GM18508 (cell line): ENCODE data around the gene CFAP46.
"Not testable (repeated sequence)": the region's sequence is repeated elsewhere in the genome, so short reads cannot be mapped to it uniquely, and the experiment has no call there.

Experiments used
- ATAC-seq: cut with Tn5 transposase; IDR thresholded peaks from one replicate; pipeline ENCODE4 v1.9.1; 2021; ENCODE audit warnings: moderate number of reproducible peaks; ENCODE audit not compliant: insufficient read depth, unreplicated experiment

Gene CFAP46

DNA sequence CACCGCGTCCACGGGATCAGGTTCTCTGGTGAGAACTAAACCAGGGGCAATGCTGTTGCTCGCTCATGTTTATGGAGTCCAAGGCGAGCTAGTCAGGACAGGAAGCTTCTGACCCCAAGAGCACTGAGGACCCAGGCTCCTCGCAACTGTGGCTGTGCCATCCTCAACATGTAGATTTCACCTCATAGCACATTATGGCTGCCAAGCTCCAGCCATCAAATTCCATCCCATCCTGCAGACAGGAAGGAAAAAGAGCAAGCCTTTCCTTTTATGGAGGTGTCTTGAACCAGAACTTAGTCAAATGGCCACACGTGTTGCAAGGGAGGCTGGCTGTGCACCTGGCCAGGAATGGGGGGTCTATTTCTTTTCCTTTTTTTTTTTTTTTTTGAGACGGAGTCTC lies 140.3 kb downstream of the CFAP46 start:
- no peak for ATAC-seq

DNA sequence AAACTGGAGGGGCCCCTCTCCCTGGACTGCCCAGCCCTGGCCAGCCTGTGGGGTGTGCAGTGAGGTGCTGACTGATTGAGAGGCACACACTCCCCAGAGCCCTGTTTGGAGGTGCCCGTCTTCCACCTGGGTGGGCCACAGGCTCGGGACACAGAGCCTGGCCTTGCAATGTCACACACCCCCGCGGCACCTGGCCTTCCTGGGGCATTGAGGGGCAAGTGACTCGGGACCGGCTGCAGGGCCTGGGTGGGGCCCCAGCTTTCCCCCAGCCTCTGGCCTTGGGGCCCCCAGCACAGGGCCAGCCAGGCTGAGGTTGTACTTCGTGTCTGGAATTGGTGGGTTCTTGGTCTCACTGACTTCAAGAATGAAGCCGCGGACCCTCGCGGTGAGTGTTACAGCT lies 142.5 kb downstream of the CFAP46 start:
- no peak for ATAC-seq

DNA sequence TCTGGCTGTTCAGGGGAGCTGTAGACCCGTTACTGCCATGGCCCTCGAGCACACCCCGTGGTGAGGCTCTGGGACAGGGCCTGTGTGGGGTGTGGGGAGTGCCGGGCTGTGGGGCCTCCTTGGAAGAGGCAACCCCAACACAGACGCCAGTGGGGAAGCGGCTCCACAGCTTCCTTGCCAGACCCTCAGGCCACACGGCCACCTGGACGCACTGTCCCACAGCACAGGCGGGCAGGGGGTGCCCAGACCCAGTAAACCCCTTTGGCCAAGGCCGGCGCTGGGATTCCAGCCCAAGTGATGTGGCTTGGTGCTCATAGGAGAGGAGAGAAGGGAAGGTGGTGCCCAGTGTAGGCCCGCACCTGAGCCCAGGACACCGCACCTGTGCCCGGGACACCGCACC lies 143.5 kb downstream of the CFAP46 start:
- no peak for ATAC-seq

DNA sequence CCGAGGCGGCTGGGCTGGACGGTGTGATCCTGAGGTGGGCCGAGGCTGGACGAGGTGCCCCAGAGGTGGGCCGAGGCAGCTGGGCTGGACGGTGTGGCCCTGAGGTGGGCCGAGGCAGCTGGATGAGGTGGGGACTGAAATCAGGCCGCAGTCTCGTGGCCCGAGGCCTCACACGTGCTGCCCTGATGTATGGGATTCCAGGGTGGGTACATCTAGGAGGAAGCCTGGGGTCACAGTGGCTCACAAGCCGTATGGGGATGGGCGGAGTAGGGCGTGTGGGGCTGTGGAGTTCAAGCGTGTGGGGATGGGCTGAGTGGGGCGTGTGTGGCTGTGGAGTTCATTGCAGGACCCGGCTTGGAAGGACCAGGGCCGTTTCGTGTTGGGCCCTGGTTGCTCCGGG lies 144.0 kb downstream of the CFAP46 start:
- ATAC-seq, result no peak

DNA sequence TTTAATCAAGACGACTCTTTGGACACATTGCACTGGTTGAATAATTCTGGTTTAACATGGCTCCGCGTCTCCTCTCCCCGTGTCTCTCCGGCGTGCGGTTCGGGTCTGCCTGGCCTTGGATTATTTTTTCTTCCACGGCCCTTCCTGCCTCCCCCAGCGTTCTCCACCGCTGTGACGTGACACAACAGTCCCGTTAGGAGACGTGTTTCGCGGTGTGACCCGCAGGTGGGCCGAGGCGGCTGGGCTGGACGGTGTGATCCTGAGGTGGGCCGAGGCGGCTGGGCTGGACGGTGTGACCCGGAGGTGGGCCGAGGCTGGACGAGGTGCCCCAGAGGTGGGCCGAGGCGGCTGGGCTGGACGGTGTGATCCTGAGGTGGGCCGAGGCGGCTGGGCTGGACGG lies 144.4 kb downstream of the CFAP46 start:
- ATAC-seq, result not testable (repeated sequence)

DNA sequence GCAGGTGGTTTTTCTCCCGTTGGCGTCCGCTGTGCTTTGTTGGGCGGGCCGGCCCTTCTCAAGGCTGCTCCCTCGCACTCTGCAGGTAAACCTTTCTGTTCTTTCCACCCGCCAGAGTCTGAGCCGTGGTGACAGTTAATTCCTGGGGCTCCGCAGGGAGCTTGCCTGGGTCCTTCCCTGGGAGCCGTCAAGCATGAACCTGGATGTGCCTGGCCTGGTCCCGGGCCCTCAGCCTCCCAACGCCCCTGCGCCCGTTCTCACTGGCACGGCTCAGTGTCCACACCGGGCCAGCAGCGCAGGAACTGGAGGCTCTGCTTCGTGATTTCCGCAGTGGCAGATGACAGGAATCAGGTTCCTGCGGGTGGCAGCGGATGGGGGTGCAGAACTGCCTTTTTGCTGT lies 145.5 kb downstream of the CFAP46 start:
- no peak for ATAC-seq

DNA sequence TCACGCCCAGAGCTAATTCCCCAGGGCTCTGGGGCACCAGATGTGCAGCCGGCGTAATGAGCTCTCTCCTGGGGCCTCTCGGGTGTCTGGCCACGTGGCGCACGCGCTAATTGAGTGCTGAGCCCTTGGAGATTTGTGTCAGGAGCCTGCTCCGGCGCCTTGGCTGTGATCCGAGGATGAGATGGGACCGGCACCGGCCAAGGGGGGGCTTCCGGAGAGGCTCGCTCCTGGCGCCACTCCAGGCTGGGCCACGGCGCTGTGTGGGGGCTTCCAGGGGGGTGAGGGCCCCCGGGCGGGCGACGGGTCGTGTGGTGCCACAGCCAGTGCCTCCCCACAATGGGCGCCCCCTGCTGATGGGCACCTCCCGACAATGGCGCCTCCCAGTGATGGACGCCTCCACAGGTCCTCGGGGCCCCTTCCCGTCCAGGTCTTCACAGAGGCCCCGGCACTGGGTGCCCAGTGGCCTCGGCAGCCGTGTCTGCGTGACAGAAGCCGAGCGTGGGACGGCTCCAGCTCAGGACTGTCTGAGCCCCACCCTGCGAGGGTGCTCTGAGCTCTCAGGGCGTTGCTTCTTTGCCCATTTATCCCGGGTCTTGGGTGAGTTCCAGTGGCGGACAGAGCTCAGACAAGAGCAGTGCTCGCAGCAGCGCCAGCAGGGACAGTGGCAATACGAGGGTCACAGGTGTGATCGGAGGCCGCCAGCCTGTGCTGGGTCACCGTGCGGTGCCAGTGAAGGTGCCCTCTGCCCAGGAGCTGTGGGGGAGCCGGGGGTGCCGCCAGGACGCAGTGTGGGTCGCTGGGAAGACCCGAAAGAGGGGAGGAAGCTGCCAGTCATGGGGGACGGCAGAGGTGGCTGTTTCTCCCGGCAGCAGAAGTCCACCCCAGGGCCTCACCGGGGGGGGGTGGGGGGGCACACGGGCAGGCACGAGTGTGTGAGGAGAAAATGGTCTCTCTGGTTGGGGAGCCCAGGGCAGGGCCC lies 148.2 kb downstream of the CFAP46 start:
- no peak for ATAC-seq

DNA sequence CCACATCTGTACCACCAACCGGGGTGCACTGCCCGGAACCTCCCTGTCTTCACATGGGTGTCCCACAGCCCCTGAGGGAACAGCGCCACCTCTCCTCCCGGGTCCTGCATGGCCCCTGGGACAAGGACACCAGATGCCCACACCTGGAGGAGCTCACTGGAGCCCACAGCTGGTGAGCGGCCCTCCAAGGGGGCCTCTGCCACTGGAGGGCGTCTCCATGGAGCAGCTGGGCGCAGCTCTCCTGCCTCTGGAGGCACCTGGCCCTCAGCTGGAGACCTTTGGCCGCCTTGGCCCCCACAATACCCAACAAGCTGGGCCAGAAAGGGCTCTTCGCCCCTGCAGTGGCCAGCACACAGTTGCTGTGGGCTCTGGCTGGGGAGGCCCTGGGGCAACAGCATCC lies 149.2 kb downstream of the CFAP46 start:
- ATAC-seq, result no peak

DNA sequence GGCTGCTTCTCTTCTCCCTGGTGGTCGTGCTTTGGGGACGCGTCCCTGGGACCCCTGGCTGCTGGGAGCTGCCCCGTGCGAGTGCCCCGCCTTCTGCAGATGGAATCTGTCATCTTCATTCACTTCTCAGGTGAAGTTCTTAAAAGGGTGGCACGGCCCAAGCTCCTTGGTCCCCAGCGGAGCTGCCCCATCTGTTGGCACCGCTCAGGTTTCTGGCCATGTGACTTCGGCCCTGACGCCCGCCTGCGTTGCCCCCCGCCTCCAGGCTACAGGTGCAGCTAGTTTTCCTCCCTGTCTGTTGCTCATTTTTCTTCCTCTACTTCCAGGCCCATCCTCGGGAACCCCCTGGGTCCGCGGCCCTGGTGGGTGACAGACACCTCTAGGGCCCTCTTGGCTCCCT lies 149.6 kb downstream of the CFAP46 start:
- ATAC-seq, result no peak

DNA sequence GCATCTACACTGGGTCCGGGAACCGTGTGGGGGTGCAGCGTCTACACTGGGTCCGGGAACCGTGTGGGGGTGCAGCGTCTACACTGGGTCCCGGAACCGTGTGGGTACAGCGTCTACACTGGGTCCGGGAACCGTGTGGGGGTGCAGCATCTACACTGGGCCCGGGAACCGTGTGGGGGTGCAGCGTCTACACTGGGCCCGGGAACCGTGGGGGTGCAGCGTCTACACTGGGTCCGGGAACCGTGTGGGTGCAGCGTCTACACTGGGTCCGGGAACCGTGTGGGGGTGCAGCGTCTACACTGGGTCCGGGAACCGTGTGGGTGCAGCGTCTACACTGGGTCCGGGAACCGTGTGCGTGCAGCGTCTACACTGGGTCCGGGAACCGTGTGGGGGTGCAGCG lies 150.3 kb downstream of the CFAP46 start:
- ATAC-seq, result not testable (repeated sequence)

DNA sequence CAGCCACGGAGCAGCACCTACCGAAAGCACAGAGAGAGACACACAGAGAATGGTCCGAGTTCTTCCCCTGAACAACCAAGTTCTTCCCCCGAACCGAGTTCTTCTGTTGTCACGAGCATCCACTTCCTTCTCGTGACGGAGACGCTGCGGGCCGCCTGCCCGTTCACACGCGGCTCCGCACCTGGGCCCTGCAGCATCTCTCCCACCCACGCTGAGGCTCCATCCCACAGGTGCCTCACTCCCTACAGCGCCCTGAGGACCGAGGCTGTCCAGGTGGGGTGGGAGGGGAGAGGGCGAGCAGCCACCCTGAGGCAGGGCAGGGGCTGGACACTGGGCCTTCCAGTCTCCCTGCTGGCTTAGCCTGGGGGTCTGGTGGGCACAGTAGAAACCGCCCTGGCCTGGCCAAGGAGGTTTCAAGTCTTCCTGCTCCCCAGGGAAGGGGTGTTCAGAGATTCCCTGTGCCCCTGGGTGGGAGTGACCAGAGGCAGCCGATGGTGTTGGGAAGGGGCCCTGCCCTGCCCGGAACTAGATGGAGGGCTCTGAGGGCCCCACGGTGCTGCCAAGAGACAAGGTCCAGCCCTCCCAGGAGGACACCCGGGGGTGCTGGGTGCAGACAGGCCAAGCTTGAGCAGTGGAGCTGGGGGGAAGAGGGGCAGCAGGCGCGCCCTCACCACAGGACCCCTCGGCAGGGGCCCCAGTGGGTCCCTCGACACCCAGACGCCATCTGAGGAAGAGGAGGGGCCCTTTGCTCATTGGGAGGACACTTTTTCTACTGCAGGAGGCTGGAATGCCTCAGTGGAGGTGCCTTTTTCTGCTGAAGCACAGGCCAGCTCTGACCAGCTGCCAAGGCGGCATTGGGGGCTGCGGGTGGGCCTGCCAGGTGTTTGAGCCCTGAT lies 151.2 kb downstream of the CFAP46 start:
- no peak for ATAC-seq

DNA sequence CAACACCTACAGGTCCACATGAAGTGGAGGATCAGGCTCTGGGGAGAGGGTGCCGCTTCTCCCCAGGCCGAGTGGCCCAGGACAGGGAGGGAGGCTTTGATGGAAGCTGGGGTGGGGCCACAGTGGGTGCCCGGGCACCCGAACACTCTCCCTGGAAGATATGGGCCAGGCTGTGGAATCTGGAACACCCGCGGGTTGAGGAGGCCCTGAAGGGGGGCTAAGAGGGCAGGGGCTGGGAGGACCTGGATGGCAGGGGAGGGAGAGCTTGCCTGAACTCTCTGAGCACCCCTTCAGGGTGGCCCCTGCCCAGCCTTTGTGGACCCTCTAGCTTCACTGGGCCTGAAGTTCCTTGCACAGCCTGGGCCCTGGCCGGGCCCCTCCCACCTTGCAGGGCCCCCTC lies 151.9 kb downstream of the CFAP46 start:
- no peak for ATAC-seq

DNA sequence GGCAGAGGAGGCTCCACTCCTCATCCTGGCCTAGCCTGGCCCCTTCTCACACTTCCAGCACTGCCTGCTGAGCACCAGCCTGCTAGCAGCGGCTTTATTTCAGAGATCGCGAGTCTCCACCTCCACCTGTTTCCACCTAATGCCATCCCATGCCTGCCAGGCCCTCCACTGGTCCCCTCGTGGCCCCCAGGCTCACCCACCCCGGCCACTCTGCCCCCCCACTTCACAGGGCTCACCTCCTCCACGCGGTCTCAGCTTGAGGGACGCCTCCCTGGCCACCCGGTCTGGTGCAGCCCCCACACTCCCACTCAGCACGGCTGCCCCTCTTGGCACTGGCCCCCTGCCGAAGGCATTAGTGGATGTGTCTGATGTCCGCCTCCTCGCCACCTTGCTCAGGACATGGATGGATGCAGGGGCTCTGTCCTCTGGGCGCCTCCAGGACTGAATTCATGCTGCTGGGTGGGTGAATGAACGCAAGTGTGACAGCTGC lies 152.7 kb downstream of the CFAP46 start:
- no peak for ATAC-seq

DNA sequence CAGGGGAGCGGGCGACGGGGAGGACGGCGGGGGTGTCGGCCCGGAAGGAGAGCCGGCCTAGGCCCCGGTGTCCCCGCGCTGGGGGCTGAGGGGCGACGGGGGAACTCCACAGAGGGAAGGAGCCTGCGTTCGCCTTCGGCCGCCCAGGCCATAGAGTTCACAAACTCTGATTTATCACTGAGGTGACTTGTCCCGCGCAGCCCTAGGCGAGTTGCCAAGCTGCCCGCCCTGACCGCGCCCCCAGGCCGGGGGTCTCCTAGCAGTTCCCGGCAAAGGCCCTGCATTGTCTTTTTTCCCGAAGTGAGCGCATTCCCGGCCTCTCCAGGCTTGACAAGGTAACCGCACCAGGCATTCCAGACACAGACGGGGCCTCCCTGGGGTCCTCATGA lies 153.5 kb downstream of the CFAP46 start:
- no peak for ATAC-seq

DNA sequence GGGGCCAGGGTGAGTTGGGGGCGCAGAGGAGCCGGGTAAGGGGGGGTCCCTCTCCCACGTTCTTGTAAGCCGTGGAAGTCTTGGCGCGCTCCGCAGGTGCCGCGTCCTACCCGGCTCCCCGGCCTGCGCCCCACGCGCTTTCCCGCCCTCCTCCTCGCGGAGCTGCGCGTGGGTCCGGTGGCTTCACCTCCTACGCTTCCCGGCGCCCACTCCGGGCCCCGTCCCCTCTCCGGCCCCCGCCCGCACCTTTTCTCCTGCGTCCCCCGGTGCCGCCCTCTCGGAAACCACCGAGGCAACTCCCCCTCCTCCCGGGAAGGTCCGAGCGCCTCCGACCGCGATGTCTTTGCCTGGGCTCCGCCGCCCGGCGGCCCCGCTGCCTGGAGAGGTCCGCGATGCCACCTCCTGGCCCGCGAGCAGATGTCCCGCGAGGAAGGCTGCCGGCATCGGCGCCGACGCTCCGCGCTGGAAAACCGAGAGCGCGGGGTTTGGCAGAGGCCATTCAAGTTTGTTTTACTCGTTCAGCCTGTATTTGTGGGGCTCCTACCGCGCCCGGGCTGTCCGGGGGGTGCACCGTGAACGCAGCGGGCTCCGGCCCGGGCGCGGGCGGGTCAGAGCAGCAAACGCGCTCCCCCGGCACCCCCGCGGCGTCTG lies 154.1 kb downstream of the CFAP46 start:
- ATAC-seq, result no peak

DNA sequence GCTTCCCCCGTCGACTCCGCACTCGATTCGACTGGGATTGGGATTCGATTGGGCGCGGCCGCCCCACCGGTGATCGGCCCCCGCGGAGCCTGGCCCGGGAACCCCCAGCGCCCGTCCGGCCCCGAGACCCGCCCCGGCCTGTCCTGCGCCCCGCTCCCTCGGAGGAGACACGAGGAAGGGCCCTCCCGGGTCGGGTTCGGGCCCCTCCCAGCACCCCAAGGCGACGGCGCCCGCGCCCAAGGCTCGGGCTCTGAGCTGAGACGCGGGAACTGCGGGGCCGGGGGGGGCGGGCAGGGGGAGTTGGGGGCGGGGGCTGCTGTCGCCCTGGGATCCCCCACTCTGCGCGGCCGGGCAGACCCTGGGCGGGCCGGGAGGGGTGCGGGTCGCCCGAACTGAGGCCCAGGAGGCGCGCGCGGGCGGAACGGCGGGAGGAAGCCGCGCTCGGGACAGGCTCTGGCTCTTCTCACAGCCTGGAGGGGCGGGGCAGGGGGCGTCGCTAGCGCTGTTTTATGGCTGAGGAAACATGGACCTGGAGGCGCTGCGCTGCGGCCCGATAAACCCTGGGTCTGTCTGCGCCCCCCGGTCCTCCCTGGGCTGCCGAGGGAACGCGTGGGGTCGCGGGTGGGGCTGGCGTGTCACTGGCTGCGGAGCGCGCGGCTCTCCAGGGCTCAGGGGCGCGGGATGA lies 154.7 kb downstream of the CFAP46 start:
- ATAC-seq, result no peak

DNA sequence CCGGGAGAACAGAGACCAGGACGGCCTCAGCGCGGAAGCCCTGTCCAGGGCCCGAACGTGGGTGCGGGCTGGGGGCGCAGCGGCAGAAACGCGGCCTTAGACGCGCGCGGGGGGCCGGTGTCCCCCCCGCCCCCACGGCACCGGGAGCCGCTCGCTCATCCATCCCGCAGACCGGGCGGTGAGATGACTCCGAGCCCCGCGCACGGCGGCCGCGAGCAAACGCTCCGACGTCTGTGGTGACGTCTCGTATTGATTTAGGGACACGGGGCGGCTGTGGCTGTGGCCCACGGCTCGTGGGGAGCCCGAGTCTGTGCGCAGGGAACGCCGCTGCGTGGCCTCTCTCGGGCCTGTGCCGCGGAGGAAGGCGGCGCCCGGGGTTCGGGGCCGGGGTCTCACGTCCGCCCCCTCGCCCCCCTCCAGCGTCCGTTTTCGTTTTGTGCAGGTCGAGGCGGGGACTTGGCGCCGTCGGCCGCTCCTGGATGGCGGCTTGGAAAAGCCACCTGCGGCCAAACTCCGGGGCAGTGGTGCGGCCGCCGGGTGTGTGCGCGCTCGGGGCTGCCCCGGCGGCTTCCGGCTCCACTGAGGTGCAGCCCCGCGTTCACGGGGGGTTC lies 155.4 kb downstream of the CFAP46 start:
- ATAC-seq, result no peak

DNA sequence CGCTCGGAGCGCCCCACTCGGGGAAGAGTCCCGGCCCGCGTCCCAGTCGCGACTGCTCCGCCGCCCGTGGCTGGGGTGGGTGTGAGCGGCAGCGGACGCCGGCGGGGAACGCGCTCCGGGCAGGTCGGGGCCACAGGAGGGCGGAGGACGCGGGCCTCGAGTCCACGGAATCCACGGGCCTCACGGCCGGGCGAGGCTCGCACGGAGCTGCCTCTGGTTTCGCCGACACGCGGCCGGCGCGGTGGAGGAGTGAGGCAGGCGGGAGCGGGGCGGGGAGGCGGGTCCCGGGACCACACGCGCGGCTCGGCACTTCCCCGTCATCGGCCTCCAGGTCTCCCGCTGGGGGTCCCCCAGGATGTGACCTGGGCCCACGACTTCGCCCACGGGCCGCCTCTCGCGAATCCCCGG lies 155.9 kb downstream of the CFAP46 start:
- no peak for ATAC-seq

DNA sequence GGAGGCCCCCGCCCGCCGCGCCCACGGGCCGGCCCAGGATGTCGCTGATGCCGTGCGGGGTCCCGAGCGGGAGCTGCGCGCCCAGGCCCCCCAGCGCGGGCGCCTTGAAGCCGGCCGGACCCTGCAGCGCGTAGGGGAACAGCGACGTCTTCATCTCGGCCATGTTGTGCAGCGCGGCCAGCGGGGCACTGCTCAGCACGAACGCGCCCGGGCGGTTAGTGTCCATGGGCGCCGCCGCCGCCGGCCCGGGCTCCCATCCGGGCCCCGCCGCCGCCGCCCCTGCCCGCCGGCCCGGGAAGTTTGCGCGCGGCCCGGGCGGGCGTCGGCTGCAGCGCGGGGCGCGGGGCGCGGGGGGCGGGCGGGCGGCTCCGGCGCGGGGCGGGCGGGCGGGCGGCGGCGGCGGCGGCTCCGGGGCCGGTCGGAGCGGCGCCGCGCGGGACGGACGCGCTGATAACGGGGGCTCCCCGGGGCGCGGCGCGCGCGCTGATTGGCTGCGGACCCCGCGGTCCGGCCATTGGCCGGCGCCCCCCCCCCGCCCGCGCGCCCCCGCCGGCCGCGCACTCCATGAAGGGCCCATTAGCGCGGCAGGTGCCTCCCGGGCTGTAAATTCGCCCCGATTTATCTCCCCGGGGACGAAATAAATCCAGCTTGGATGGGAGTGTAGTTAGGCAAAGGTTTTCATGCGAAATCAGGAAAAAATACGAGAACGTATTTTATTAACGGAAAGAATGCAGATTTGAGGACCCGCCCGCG lies 156.5 kb downstream of the CFAP46 start, which contains the start of gene NKX6-2:
TSS of gene NKX6-2 (minus strand) at position 425 of the 753 bp plus-strand sequence. CDS start at position 226, 199 bp downstream.
- no peak for ATAC-seq
